ENCODE results near the gene PIEZO2. TPM values are rescaled to one million over a fixed set of nuclear protein-coding genes. Genes with fewer than 3 reads are reported as not detected.
"Not testable (repeated sequence)": the region's sequence is repeated elsewhere in the genome, so short reads cannot be mapped to it uniquely, and the experiment has no call there.

Gene PIEZO2
- total and polyA plus RNA-seq, 2 donors (not counting 1 experiment from before 2014, with no cell fraction given): not detected

- 40% methylated on average over 1 of the region's 6 CpGs for WGBS (ENCODE audit: insufficient coverage)
- H2AFZ ChIP-seq (ENCODE audit: insufficient read depth, low read depth, low read length, poor library complexity, severe bottlenecking); H3K9ac ChIP-seq (ENCODE audit: low read length); H3K36me3 ChIP-seq (replicated peaks in 1 of 2; ENCODE audit: control extremely low read depth in 1 of 2, control insufficient read depth in 1 of 2, extremely low read depth in 1 of 2, insufficient read depth in 2 of 2, low read length in 1 of 2); H3K4me3 ChIP-seq (ENCODE audit: control extremely low read depth in 1 of 5, extremely low read depth in 1 of 5, insufficient read depth in 1 of 5, low read depth in 2 of 5, low read length in 4 of 5); H3K4me1 ChIP-seq (ENCODE audit: control insufficient read depth in 2 of 2, insufficient read depth in 2 of 2, low read length in 2 of 2); intact Hi-C loops (cut with micrococcal nuclease); H3K27ac Mint-ChIP-seq; H3K27me3 Mint-ChIP-seq; POLR2A ChIA-PET; H3K9me3 ChIP-seq (ENCODE audit: control extremely low read depth in 1 of 3, control insufficient read depth in 2 of 3, insufficient read depth in 1 of 3, low read length in 2 of 3); H3K79me2 ChIP-seq (ENCODE audit: control insufficient read depth, insufficient read depth, low read length); H4K20me1 ChIP-seq (ENCODE audit: control insufficient read depth, insufficient read depth, low read length, poor library complexity, severe bottlenecking); H3K4me1 Mint-ChIP-seq; CTCF ChIA-PET; DNase-seq; H3K4me3 Mint-ChIP-seq; ATAC-seq (ENCODE audit: low read depth); H3K4me2 ChIP-seq (replicated peaks; ENCODE audit: low read depth, low read length, poor library complexity, severe bottlenecking); H3K27me3 ChIP-seq (replicated peaks in 1 of 4; ENCODE audit: control extremely low read depth in 1 of 4, control insufficient read depth in 3 of 4, insufficient read depth in 4 of 4, low read length in 3 of 4); H3K9me3 Mint-ChIP-seq (ENCODE audit: insufficient read depth); H3K27ac ChIP-seq (ENCODE audit: low read length in 2 of 2): not testable (repeated sequence)
Measured at GRCh38 chr18:10920309-10920708, 229.1 kb downstream of the PIEZO2 start.

DNA sequence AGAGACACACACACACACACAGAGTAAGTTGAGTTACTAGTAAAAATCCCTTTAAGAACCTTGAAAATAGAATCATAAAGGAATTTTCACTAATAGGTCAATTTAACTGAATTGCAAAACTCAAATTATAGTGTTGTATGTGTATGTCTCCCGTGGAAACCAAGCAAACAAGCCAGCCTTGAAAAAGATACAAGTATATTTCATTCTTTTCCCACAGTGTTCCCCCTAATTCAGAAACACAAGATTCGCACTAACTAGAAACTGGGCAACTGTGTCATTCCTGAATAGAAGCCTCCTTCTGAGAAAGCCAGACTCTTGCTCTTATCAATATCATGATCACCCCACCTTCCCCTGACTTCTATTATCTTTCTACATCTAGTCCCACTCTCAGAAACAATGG lies 229.5 kb downstream of the PIEZO2 start:
- intact Hi-C loops (cut with micrococcal nuclease): no loop called here
- Histone ChIP-seq H3K4me1 (ENCODE audit: control insufficient read depth in 2 of 2, insufficient read depth in 2 of 2, low read length in 2 of 2) (no peaks in the 10 kb centered on the region), H3K4me2 (replicated peaks; ENCODE audit: low read depth, low read length, poor library complexity, severe bottlenecking) (no peak overlapping the region), H3K36me3 (replicated peaks in 1 of 2; ENCODE audit: control extremely low read depth in 1 of 2, control insufficient read depth in 1 of 2, extremely low read depth in 1 of 2, insufficient read depth in 2 of 2, low read length in 1 of 2) (no peaks in the 10 kb centered on the region), H3K27me3 (replicated peaks in 1 of 4; ENCODE audit: control extremely low read depth in 1 of 4, control insufficient read depth in 3 of 4, insufficient read depth in 4 of 4, low read length in 3 of 4) (no peaks in the 10 kb centered on the region), H3K4me3 (ENCODE audit: control extremely low read depth in 1 of 5, extremely low read depth in 1 of 5, insufficient read depth in 1 of 5, low read depth in 2 of 5, low read length in 4 of 5) (no peak overlapping the region), H3K9me3 (ENCODE audit: control extremely low read depth in 1 of 3, control insufficient read depth in 2 of 3, insufficient read depth in 1 of 3, low read length in 2 of 3) (no peaks in the 10 kb centered on the region), H4K20me1 (ENCODE audit: control insufficient read depth, insufficient read depth, low read length, poor library complexity, severe bottlenecking) (no peaks in the 10 kb centered on the region), H3K79me2 (ENCODE audit: control insufficient read depth, insufficient read depth, low read length) (no peaks in the 10 kb centered on the region), H3K9ac (ENCODE audit: low read length) (no peak overlapping the region), H2AFZ (ENCODE audit: insufficient read depth, low read depth, low read length, poor library complexity, severe bottlenecking) (no peak overlapping the region), H3K27ac (ENCODE audit: low read length in 2 of 2) (no peak overlapping the region)
- no peaks in the 10 kb centered on the region for H3K27me3 Mint-ChIP-seq
- ChIA-PET CTCF (no interaction called here), POLR2A (no interaction called here)
- H3K4me3 Mint-ChIP-seq: no peak overlapping the region
- DNase-seq: no peak
- no peaks in the 10 kb centered on the region for H3K9me3 Mint-ChIP-seq (ENCODE audit: insufficient read depth)
- WGBS (ENCODE audit: insufficient coverage): 100% methylated on average over 1 of the region's 2 CpGs
- no peak overlapping the region for H3K27ac Mint-ChIP-seq
- TF ChIP-seq, protein P1, sequence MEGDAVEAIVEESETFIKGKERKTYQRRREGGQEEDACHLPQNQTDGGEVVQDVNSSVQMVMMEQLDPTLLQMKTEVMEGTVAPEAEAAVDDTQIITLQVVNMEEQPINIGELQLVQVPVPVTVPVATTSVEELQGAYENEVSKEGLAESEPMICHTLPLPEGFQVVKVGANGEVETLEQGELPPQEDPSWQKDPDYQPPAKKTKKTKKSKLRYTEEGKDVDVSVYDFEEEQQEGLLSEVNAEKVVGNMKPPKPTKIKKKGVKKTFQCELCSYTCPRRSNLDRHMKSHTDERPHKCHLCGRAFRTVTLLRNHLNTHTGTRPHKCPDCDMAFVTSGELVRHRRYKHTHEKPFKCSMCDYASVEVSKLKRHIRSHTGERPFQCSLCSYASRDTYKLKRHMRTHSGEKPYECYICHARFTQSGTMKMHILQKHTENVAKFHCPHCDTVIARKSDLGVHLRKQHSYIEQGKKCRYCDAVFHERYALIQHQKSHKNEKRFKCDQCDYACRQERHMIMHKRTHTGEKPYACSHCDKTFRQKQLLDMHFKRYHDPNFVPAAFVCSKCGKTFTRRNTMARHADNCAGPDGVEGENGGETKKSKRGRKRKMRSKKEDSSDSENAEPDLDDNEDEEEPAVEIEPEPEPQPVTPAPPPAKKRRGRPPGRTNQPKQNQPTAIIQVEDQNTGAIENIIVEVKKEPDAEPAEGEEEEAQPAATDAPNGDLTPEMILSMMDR (IDR thresholded peaks at IDR 0.05): no peak
- TF ChIP-seq EZH2 (IDR thresholded peaks at IDR 0.05; ENCODE audit: borderline replicate concordance, insufficient read depth, low read depth, low read length, poor library complexity, severe bottlenecking): no peak
- no peaks in the 10 kb centered on the region for H3K4me1 Mint-ChIP-seq
- ATAC-seq (ENCODE audit: low read depth): no peak

All from B cell (primary cell).